Nephron progenitor cell (in vitro differentiated cells): ENCODE data around the gene ANKZF1.

ENCODE experiments used
- DNase-seq: peaks from one replicate; pipeline ENCODE4 v3.0.0; 2021
- H3K27ac Mint-ChIP-seq: 2 replicates; pipeline ENCODE4 v1.8.0; 2021; ENCODE audit warnings: mild to moderate bottlenecking, moderate library complexity, mixed read lengths
- H3K27me3 Mint-ChIP-seq: 2 replicates; pipeline ENCODE4 v1.8.0; 2021; ENCODE audit warnings: mild to moderate bottlenecking, low read depth, mixed read lengths; ENCODE audit not compliant: poor library complexity
- H3K36me3 Mint-ChIP-seq: 2 replicates; pipeline ENCODE4 v1.8.0; 2021; ENCODE audit warnings: low read depth, mixed read lengths
- H3K4me1 Mint-ChIP-seq: 2 replicates; pipeline ENCODE4 v1.8.0; 2021; ENCODE audit warnings: mixed read lengths
- H3K4me3 Mint-ChIP-seq: 2 replicates; pipeline ENCODE4 v1.8.0; 2021; ENCODE audit warnings: mild to moderate bottlenecking, moderate library complexity, mixed read lengths
- H3K9me3 Mint-ChIP-seq: 2 replicates; pipeline ENCODE4 v1.8.0; 2021; ENCODE audit warnings: mild to moderate bottlenecking, moderate library complexity, mixed read lengths
- CTCF ChIP-seq: fragments of 200-600 bp; sonication (generic); IDR thresholded peaks from 2 replicates; pipeline ENCODE4 v1.5.0; 2021; ENCODE audit warnings: antibody characterized with exemption

The ANKZF1 gene

GRCh38 chr2:219213486-219214071 lies 16.0 kb upstream of the ANKZF1 start:
- Mint-ChIP-seq H3K4me3 (no peak overlapping the region), H3K9me3 (no peaks in the 10 kb centered on the region), H3K4me1 (peaks cover 19% of the 10 kb centered on the region), H3K27ac (no peak overlapping the region), H3K36me3 (peaks cover 32% of the 10 kb centered on the region), H3K27me3 (no peaks in the 10 kb centered on the region)
- DNase-seq = no peak
- TF ChIP-seq CTCF = no peak

GRCh38 chr2:219214141-219214540 lies 15.5 kb upstream of the ANKZF1 start:
- H3K27me3 Mint-ChIP-seq = no peaks in the 10 kb centered on the region
- H3K9me3 Mint-ChIP-seq = no peaks in the 10 kb centered on the region
- H3K4me1 Mint-ChIP-seq = peaks cover 21% of the 10 kb centered on the region
- no peak overlapping the region for H3K4me3 Mint-ChIP-seq
- H3K27ac Mint-ChIP-seq = no peak overlapping the region
- H3K36me3 Mint-ChIP-seq = peaks cover 29% of the 10 kb centered on the region
- TF ChIP-seq CTCF = no peak
- no peak for DNase-seq

- H3K27me3 Mint-ChIP-seq = no peaks in the 10 kb centered on the region
- peaks cover 29% of the 10 kb centered on the region for H3K36me3 Mint-ChIP-seq
- no peak for TF ChIP-seq CTCF
- peaks cover 22% of the 10 kb centered on the region for H3K4me1 Mint-ChIP-seq
- no peak overlapping the region for H3K4me3 Mint-ChIP-seq
- H3K9me3 Mint-ChIP-seq = no peaks in the 10 kb centered on the region
- H3K27ac Mint-ChIP-seq = no peak overlapping the region
- no peak for DNase-seq
Measured at GRCh38 chr2:219214786-219215185, 14.8 kb upstream of the ANKZF1 start.

- DNase-seq = no peak
- Mint-ChIP-seq H3K27ac (no peak overlapping the region), H3K4me3 (no peak overlapping the region), H3K9me3 (no peaks in the 10 kb centered on the region), H3K4me1 (peaks cover 22% of the 10 kb centered on the region), H3K36me3 (peaks cover 34% of the 10 kb centered on the region), H3K27me3 (no peaks in the 10 kb centered on the region)
- TF ChIP-seq CTCF = no peak
Measured at GRCh38 chr2:219215871-219216534, 13.6 kb upstream of the ANKZF1 start.

GRCh38 chr2:219216535-219216915 lies 13.1 kb upstream of the ANKZF1 start:
- no peaks in the 10 kb centered on the region for H3K27me3 Mint-ChIP-seq
- peaks cover 38% of the 10 kb centered on the region for H3K36me3 Mint-ChIP-seq
- peaks cover 22% of the 10 kb centered on the region for H3K4me1 Mint-ChIP-seq
- peak overlapping the region; percentile 57 for H3K4me3 Mint-ChIP-seq
- H3K9me3 Mint-ChIP-seq = no peaks in the 10 kb centered on the region
- no peak for DNase-seq
- no peak for TF ChIP-seq CTCF
- H3K27ac Mint-ChIP-seq = no peak overlapping the region

- peak; percentile 75 for DNase-seq
- Mint-ChIP-seq H3K36me3 (peaks cover 30% of the 10 kb centered on the region), H3K27ac (peak overlapping the region; percentile 72), H3K9me3 (no peaks in the 10 kb centered on the region), H3K4me1 (peaks cover 22% of the 10 kb centered on the region), H3K27me3 (no peaks in the 10 kb centered on the region), H3K4me3 (peak overlapping the region; percentile 87)
- TF ChIP-seq CTCF = no peak
Measured at GRCh38 chr2:219218217-219218731, 11.3 kb upstream of the ANKZF1 start.
